ENCODE data around the gene PRKN. TPM values are rescaled to one million over a fixed set of nuclear protein-coding genes. Genes with fewer than 3 reads are reported as not detected.

The PRKN gene
- total RNA-seq, 2 donors from 2014 or later, result 10.7 to 21.2 TPM

DNA sequence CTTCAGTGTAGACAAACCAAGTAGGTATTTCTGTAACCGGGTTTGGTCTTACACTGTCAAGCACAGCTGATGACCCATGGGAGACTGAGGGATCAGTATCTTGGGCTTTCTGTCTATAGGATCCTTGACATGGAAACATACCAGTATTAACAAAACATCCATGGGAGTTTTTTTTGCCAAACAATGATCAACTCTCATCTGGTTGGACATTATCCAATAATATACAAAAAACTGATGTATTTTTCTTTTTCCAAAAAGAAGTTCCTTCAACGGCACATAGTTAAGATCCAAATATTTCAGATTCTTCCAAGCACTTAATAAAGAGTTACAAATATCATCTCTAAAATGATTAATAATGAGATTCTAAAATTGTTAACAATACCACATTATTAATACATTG lies 459.9 kb downstream of the PRKN start:
- no peak overlapping the region for H3K27ac ChIP-seq
- TF ChIP-seq POLR2A (IDR thresholded peaks at IDR 0.05) (no peak), POLR2AphosphoS5 (IDR thresholded peaks at IDR 0.05) (no peak)
- TF ChIP-seq, protein P1, sequence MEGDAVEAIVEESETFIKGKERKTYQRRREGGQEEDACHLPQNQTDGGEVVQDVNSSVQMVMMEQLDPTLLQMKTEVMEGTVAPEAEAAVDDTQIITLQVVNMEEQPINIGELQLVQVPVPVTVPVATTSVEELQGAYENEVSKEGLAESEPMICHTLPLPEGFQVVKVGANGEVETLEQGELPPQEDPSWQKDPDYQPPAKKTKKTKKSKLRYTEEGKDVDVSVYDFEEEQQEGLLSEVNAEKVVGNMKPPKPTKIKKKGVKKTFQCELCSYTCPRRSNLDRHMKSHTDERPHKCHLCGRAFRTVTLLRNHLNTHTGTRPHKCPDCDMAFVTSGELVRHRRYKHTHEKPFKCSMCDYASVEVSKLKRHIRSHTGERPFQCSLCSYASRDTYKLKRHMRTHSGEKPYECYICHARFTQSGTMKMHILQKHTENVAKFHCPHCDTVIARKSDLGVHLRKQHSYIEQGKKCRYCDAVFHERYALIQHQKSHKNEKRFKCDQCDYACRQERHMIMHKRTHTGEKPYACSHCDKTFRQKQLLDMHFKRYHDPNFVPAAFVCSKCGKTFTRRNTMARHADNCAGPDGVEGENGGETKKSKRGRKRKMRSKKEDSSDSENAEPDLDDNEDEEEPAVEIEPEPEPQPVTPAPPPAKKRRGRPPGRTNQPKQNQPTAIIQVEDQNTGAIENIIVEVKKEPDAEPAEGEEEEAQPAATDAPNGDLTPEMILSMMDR (IDR thresholded peaks at IDR 0.05), result no peak
- no peak overlapping the region for H3K4me3 ChIP-seq
- WGBS, result 73% methylated on average over 2 of the region's 2 CpGs
- H3K4me1 ChIP-seq (replicated peaks), result no peaks in the 10 kb centered on the region
- intact Hi-C loops (cut with DNase I), result no loop called here
- no peak for DNase-seq (ENCODE audit: low spot score)
- H3K36me3 ChIP-seq, result no peaks in the 10 kb centered on the region
- no peaks in the 10 kb centered on the region for H3K27me3 ChIP-seq (replicated peaks; ENCODE audit: insufficient read depth)
- no peaks in the 10 kb centered on the region for H3K9me3 ChIP-seq

DNA sequence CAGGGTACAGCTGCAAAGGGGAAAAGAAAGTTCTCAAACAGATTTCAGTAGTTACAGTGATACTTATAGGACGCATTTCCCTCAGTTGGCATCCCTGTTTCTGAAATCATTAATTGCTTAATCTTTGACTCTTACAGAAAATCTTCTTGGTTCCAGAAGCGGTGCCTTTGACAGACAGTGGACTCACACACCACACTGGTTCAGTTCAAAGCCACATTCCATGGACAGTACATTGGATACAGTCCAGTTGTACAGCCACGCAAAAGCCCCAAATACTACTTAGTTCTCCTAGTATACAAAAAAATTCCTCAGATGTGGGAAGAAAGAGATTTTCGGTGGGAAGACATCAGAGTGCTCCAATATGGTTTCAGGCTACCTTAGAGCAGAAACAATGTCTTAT lies 460.4 kb downstream of the PRKN start:
- TF ChIP-seq, protein P1 (IDR thresholded peaks at IDR 0.05), result no peak
- no peak for TF ChIP-seq POLR2AphosphoS5 (IDR thresholded peaks at IDR 0.05)
- no peak for TF ChIP-seq POLR2A (IDR thresholded peaks at IDR 0.05)
- Histone ChIP-seq H3K9me3 (no peaks in the 10 kb centered on the region), H3K4me1 (replicated peaks) (no peaks in the 10 kb centered on the region), H3K36me3 (no peaks in the 10 kb centered on the region), H3K27ac (no peak overlapping the region), H3K27me3 (replicated peaks; ENCODE audit: insufficient read depth) (no peaks in the 10 kb centered on the region), H3K4me3 (no peak overlapping the region)
- 57% methylated on average over 4 of the region's 4 CpGs for WGBS
- no peak for DNase-seq (ENCODE audit: low spot score)
- intact Hi-C loops (cut with DNase I), result no loop called here

DNA sequence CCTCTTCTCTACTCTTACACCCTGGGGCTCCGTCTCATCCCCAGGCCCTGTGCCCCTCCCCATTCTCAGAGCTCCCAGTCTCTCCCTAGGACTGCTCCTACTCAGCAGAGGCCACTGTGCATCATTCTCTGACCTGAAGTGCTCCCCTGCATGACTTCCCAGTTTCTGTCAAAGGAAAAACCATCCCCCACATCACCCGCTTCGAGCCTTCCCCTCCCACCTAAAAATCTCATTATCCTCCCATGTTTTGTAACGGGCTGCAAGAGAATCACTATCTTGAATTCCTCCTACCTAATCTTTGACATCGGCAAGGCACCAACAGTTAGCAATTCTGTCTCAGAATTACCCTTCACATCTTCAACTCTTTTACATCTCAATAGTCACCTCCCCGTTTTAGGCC lies 463.0 kb downstream of the PRKN start:
- WGBS, result 91% methylated on average over 6 of the region's 6 CpGs
- H3K36me3 ChIP-seq, result no peaks in the 10 kb centered on the region
- H3K4me3 ChIP-seq, result no peak overlapping the region
- no peak overlapping the region for H3K27ac ChIP-seq
- TF ChIP-seq, protein P1 (IDR thresholded peaks at IDR 0.05), result no peak
- TF ChIP-seq POLR2A (IDR thresholded peaks at IDR 0.05), result no peak
- no peak for TF ChIP-seq POLR2AphosphoS5 (IDR thresholded peaks at IDR 0.05)
- DNase-seq (ENCODE audit: low spot score), result no peak
- H3K9me3 ChIP-seq, result no peaks in the 10 kb centered on the region
- H3K4me1 ChIP-seq (replicated peaks), result no peaks in the 10 kb centered on the region
- no peaks in the 10 kb centered on the region for H3K27me3 ChIP-seq (replicated peaks; ENCODE audit: insufficient read depth)
- intact Hi-C loops (cut with DNase I), result no loop called here

DNA sequence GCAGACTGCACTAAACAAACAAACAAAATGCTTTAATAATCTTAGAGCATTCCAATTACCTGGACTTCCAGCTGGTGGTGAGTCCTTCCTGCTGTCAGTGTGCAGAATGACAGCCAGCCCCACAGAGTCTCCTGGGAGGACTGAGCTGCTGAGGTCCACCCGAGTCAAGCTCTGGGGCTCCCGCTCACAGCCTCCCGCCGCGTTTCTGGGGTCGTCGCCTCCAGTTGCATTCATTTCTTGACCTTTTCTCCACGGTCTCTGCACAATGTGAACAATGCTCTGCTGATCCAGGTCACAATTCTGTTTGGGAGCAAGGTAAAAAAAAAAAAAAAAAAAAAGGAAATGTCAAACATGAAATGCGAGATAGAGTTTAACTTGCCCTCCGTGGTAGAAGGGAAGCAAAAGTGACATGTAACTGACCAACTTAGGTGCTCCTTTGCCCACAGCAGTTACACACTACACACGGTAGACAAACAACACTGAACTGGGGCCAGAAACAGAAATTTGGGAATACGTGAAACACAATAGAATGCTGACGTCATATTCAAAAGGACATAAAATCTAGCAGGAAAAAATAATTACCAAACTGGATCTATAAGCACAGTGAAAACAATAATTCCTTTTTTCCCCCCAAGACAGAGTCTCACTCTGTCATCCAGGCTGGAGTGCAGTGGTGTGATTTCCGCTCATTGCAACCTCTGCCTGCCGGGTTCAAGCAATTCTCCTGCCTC lies 464.9 kb downstream of the PRKN start:
- whole genome bisulfite sequencing, result 91% methylated on average over 15 of the region's 15 CpGs
- Histone ChIP-seq H3K4me1 (replicated peaks) (no peaks in the 10 kb centered on the region), H3K9me3 (no peaks in the 10 kb centered on the region), H3K27ac (no peak overlapping the region), H3K4me3 (no peak overlapping the region), H3K36me3 (no peaks in the 10 kb centered on the region), H3K27me3 (replicated peaks; ENCODE audit: insufficient read depth) (no peaks in the 10 kb centered on the region)
- no peak for DNase-seq (ENCODE audit: low spot score)
- intact Hi-C loops (cut with DNase I), result no loop called here
- TF ChIP-seq POLR2AphosphoS5 (IDR thresholded peaks at IDR 0.05), result no peak
- TF ChIP-seq POLR2A (IDR thresholded peaks at IDR 0.05), result no peak
- TF ChIP-seq, protein P1 (IDR thresholded peaks at IDR 0.05), result no peak

DNA sequence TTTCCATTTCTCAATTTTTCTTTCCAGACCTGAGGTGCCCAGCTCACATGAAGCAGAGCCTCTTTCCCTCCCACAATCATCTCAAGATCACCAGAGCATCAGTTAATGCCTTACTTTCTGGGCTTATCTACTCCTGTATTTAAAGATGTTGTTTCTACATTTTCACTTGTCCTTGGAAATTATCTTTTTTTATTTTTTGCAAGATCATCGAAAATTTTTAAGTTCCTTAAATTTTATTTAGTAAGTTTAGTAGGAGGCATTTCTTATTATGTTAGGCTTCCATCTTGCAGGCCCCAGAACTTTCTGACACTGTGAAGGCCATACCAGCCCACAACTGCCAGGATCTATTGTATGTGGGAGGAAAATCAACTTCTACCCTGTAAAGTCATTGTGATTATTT lies 466.0 kb downstream of the PRKN start:
- Histone ChIP-seq H3K4me1 (replicated peaks) (no peaks in the 10 kb centered on the region), H3K4me3 (no peak overlapping the region), H3K27me3 (replicated peaks; ENCODE audit: insufficient read depth) (no peaks in the 10 kb centered on the region), H3K9me3 (no peaks in the 10 kb centered on the region), H3K27ac (no peak overlapping the region), H3K36me3 (no peaks in the 10 kb centered on the region)
- WGBS, result 90% methylated on average over 1 of the region's 1 CpG
- intact Hi-C loops (cut with DNase I), result no loop called here
- no peak for DNase-seq (ENCODE audit: low spot score)
- TF ChIP-seq, protein P1 (IDR thresholded peaks at IDR 0.05), result no peak
- TF ChIP-seq POLR2AphosphoS5 (IDR thresholded peaks at IDR 0.05) (no peak), POLR2A (IDR thresholded peaks at IDR 0.05) (no peak)
